Gastrocnemius medialis (tissue), 4 donors: ENCODE measurements around the gene SLC2A4RG.

Experiments used
- CTCF ChIP-seq, 5 experiments: fragments of 450-650 bp in 3 of 5; fragments of 200-600 bp in 2 of 5; sonication (generic) in 2 of 5; IDR thresholded peaks in 4 of 5; conservative IDR thresholded peaks in 1 of 5; 1 replicate in 4 of 5; 2 replicates in 1 of 5; pipeline ENCODE4 v1.5.1; 2016 to 2019; ENCODE audit warnings: antibody characterized with exemption in 5 of 5, mild to moderate bottlenecking in 3 of 5, moderate library complexity in 3 of 5
- POLR2A ChIP-seq, 2 donors: fragments of 450-650 bp; IDR thresholded peaks; one replicate each; pipeline ENCODE4 v1.6.1; 2017; ENCODE audit warnings: antibody characterized with exemption in 2 of 2, mild to moderate bottlenecking in 2 of 2, moderate library complexity in 2 of 2

- TF ChIP-seq CTCF (IDR thresholded peaks at IDR 0.05 in 4 of 5, conservative IDR thresholded peaks at IDR 0.05 in 1 of 5) (no peak), POLR2A (IDR thresholded peaks at IDR 0.05) (no peak)
Observed at GRCh38 chr20:63791497-63792156, 52.1 kb downstream of the SLC2A4RG start.
